Thyroid gland (tissue), 4 donors: ENCODE measurements around the gene PRDM12.

ENCODE experiments used
- POLR2A ChIP-seq, 2 donors: fragments of 450-650 bp; IDR thresholded peaks; one replicate each; pipeline ENCODE4 v1.6.1; 2017; ENCODE audit warnings: antibody characterized with exemption in 2 of 2, mild to moderate bottlenecking in 2 of 2, moderate library complexity in 1 of 2
- TF ChIP-seq, protein P1 (sequence below), 6 experiments: fragments of 200-600 bp in 3 of 6; fragments of 450-650 bp in 3 of 6; sonication (generic) in 3 of 6; IDR thresholded peaks; one replicate each; pipeline ENCODE4 v1.5.1; 2016 to 2019; ENCODE audit warnings: antibody characterized with exemption in 6 of 6, mild to moderate bottlenecking in 2 of 6, inconsistent platforms in 1 of 6, moderate library complexity in 1 of 6

DNA sequence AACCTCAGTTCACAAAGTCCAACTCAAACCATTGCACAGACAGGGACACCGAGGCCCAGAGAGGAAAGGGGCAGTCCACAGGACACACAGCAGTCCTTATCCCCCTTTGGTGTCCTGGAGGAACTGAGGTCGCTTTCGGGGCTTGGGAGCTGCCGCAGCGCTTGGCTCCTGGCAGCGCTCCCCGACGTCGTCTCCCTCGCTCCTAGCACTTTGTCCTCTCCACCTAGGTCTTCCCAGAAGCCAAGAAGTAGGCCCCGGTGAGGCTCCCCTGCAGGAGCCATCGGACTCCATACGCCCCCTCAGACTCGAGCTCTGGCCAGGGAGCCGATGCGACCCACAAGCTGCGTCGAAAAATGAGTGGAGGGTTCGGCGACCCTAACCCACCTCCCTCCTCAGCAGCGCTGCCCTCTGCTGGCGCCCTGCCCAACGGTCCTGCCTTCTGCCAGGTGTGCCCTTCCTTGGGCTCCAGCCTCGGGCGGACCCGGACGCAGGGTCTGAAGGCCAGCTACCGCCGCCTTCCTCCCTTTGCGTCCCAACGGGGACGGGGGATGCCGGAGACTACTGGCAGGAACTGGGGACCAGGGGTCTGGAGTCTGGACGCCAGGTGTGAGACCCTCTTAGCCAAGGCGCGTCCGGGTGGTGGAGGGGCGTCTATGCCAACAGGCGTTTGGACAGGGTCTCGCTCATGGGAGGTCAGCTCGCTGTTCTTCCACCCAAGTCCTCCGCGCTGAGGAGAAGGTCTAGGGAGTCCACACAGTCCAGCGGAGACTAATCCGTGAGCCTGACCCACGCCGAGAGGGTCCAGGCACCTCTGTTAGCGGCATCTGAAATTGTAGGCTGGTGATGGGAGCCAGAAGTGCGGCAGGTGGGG is 2.1 kb upstream of the PRDM12 start:
- TF ChIP-seq, protein P1, sequence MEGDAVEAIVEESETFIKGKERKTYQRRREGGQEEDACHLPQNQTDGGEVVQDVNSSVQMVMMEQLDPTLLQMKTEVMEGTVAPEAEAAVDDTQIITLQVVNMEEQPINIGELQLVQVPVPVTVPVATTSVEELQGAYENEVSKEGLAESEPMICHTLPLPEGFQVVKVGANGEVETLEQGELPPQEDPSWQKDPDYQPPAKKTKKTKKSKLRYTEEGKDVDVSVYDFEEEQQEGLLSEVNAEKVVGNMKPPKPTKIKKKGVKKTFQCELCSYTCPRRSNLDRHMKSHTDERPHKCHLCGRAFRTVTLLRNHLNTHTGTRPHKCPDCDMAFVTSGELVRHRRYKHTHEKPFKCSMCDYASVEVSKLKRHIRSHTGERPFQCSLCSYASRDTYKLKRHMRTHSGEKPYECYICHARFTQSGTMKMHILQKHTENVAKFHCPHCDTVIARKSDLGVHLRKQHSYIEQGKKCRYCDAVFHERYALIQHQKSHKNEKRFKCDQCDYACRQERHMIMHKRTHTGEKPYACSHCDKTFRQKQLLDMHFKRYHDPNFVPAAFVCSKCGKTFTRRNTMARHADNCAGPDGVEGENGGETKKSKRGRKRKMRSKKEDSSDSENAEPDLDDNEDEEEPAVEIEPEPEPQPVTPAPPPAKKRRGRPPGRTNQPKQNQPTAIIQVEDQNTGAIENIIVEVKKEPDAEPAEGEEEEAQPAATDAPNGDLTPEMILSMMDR (IDR thresholded peaks at IDR 0.05), result no peak
- no peak for TF ChIP-seq POLR2A (IDR thresholded peaks at IDR 0.05)
